Prostate gland (tissue), 2 donors: ENCODE measurements around the gene CNST.

ENCODE experiments used
- CTCF ChIP-seq, 4 experiments: fragments of 200-600 bp in 2 of 4; fragments of 450-650 bp in 2 of 4; sonication (generic) in 2 of 4; IDR thresholded peaks; 1 replicate in 3 of 4; 2 replicates in 1 of 4; pipeline ENCODE4 v1.5.1; 2016 to 2019; ENCODE audit warnings: antibody characterized with exemption in 4 of 4, mild to moderate bottlenecking in 2 of 4, moderate library complexity in 2 of 4
- POLR2A ChIP-seq: fragments of 450-650 bp; IDR thresholded peaks from one replicate; pipeline ENCODE4 v1.6.1; 2016; ENCODE audit warnings: antibody characterized with exemption, mild to moderate bottlenecking

GRCh38 chr1:246659594-246660140 lies 93.4 kb downstream of the CNST start:
- no peak for TF ChIP-seq POLR2A
- TF ChIP-seq CTCF (IDR thresholded peaks at IDR 0.05) = no peak
